Measurements from ENCODE around the gene POMGNT2.

POMGNT2 gene

GRCh38 chr3:43132193-43132592 is 26.3 kb upstream of the POMGNT2 start:
- no peaks in the 10 kb centered on the region for H3K36me3 ChIP-seq (ENCODE audit: control insufficient read depth in 1 of 2, insufficient read depth in 2 of 2, low read length in 2 of 2)
- no peaks in the 10 kb centered on the region for H3K27me3 ChIP-seq (ENCODE audit: low read depth, low read length)
- no peak overlapping the region for H3K4me3 ChIP-seq (ENCODE audit: low read depth in 1 of 2, low read length in 2 of 2)
- H3K9me3 ChIP-seq (ENCODE audit: control insufficient read depth in 1 of 2, low read length in 2 of 2) = peaks cover 0 to 5% of the 10 kb centered on the region in 2 donors
- H3K4me1 ChIP-seq (ENCODE audit: control insufficient read depth in 1 of 2, insufficient read depth in 2 of 2, low read length in 2 of 2) = no peaks in the 10 kb centered on the region
- H3K27ac ChIP-seq (ENCODE audit: low read length) = no peak overlapping the region

GRCh38 chr3:43128464-43128863 is 22.6 kb upstream of the POMGNT2 start:
- Histone ChIP-seq H3K36me3 (ENCODE audit: control insufficient read depth in 1 of 2, insufficient read depth in 2 of 2, low read length in 2 of 2) (no peaks in the 10 kb centered on the region), H3K27me3 (ENCODE audit: low read depth, low read length) (no peaks in the 10 kb centered on the region), H3K27ac (ENCODE audit: low read length) (no peak overlapping the region), H3K4me3 (ENCODE audit: low read depth in 1 of 2, low read length in 2 of 2) (no peak overlapping the region), H3K4me1 (ENCODE audit: control insufficient read depth in 1 of 2, insufficient read depth in 2 of 2, low read length in 2 of 2) (no peaks in the 10 kb centered on the region), H3K9me3 (ENCODE audit: control insufficient read depth in 1 of 2, low read length in 2 of 2) (peaks cover 0 to 2% of the 10 kb centered on the region in 2 donors)

- peaks cover 0 to 2% of the 10 kb centered on the region in 2 donors for H3K9me3 ChIP-seq (ENCODE audit: control insufficient read depth in 1 of 2, low read length in 2 of 2)
- no peak overlapping the region for H3K27ac ChIP-seq (ENCODE audit: low read length)
- no peaks in the 10 kb centered on the region for H3K4me1 ChIP-seq (ENCODE audit: control insufficient read depth in 1 of 2, insufficient read depth in 2 of 2, low read length in 2 of 2)
- no peak overlapping the region for H3K4me3 ChIP-seq (ENCODE audit: low read depth in 1 of 2, low read length in 2 of 2)
- no peaks in the 10 kb centered on the region for H3K27me3 ChIP-seq (ENCODE audit: low read depth, low read length)
- H3K36me3 ChIP-seq (ENCODE audit: control insufficient read depth in 1 of 2, insufficient read depth in 2 of 2, low read length in 2 of 2) = no peaks in the 10 kb centered on the region
Measured at GRCh38 chr3:43126536-43126935, 20.7 kb upstream of the POMGNT2 start.

GRCh38 chr3:43123895-43124294 is 18.0 kb upstream of the POMGNT2 start:
- no peak overlapping the region for H3K27ac ChIP-seq (ENCODE audit: low read length)
- no peaks in the 10 kb centered on the region for H3K4me1 ChIP-seq (ENCODE audit: control insufficient read depth in 1 of 2, insufficient read depth in 2 of 2, low read length in 2 of 2)
- peaks cover 0 to 2% of the 10 kb centered on the region in 2 donors for H3K9me3 ChIP-seq (ENCODE audit: control insufficient read depth in 1 of 2, low read length in 2 of 2)
- H3K27me3 ChIP-seq (ENCODE audit: low read depth, low read length) = no peaks in the 10 kb centered on the region
- H3K36me3 ChIP-seq (ENCODE audit: control insufficient read depth in 1 of 2, insufficient read depth in 2 of 2, low read length in 2 of 2) = no peaks in the 10 kb centered on the region
- H3K4me3 ChIP-seq (ENCODE audit: low read depth in 1 of 2, low read length in 2 of 2) = no peak overlapping the region

- Histone ChIP-seq H3K9me3 (ENCODE audit: control insufficient read depth in 1 of 2, low read length in 2 of 2) (peaks cover 0 to 2% of the 10 kb centered on the region in 2 donors), H3K4me1 (ENCODE audit: control insufficient read depth in 1 of 2, insufficient read depth in 2 of 2, low read length in 2 of 2) (no peaks in the 10 kb centered on the region), H3K36me3 (ENCODE audit: control insufficient read depth in 1 of 2, insufficient read depth in 2 of 2, low read length in 2 of 2) (no peaks in the 10 kb centered on the region), H3K27me3 (ENCODE audit: low read depth, low read length) (no peaks in the 10 kb centered on the region), H3K4me3 (ENCODE audit: low read depth in 1 of 2, low read length in 2 of 2) (no peak overlapping the region), H3K27ac (ENCODE audit: low read length) (no peak overlapping the region)
Measured at GRCh38 chr3:43120937-43121336, 15.1 kb upstream of the POMGNT2 start.

- no peaks in the 10 kb centered on the region for H3K27me3 ChIP-seq (ENCODE audit: low read depth, low read length)
- H3K4me3 ChIP-seq (ENCODE audit: low read depth in 1 of 2, low read length in 2 of 2) = no peak overlapping the region
- H3K27ac ChIP-seq (ENCODE audit: low read length) = no peak overlapping the region
- H3K9me3 ChIP-seq (ENCODE audit: control insufficient read depth in 1 of 2, low read length in 2 of 2) = no peaks in the 10 kb centered on the region
- no peaks in the 10 kb centered on the region for H3K4me1 ChIP-seq (ENCODE audit: control insufficient read depth in 1 of 2, insufficient read depth in 2 of 2, low read length in 2 of 2)
- H3K36me3 ChIP-seq (ENCODE audit: control insufficient read depth in 1 of 2, insufficient read depth in 2 of 2, low read length in 2 of 2) = no peaks in the 10 kb centered on the region
Measured at GRCh38 chr3:43117257-43117656, 11.4 kb upstream of the POMGNT2 start.

GRCh38 chr3:43113671-43114070 is 7.8 kb upstream of the POMGNT2 start:
- Histone ChIP-seq H3K36me3 (ENCODE audit: control insufficient read depth in 1 of 2, insufficient read depth in 2 of 2, low read length in 2 of 2) (no peaks in the 10 kb centered on the region), H3K27me3 (ENCODE audit: low read depth, low read length) (no peaks in the 10 kb centered on the region)

GRCh38 chr3:43106293-43106628 is 382 bp upstream of the POMGNT2 start:
- H3K9me3 ChIP-seq (ENCODE audit: control insufficient read depth in 1 of 2, low read length in 2 of 2) = no peaks in the 10 kb centered on the region
- H3K27me3 ChIP-seq (ENCODE audit: low read depth, low read length) = no peaks in the 10 kb centered on the region
- H3K4me1 ChIP-seq (ENCODE audit: control insufficient read depth in 1 of 2, insufficient read depth in 2 of 2, low read length in 2 of 2) = peaks cover 4 to 6% of the 10 kb centered on the region in 2 donors
- peak overlapping the region; percentile 70 to 72 for H3K4me3 ChIP-seq (ENCODE audit: low read depth in 1 of 2, low read length in 2 of 2)
- H3K27ac ChIP-seq (ENCODE audit: low read length) = no peak overlapping the region
- no peaks in the 10 kb centered on the region for H3K36me3 ChIP-seq (ENCODE audit: control insufficient read depth in 1 of 2, insufficient read depth in 2 of 2, low read length in 2 of 2)

More at GRCh38 chr3:43113671-43114070, 7.8 kb upstream of the POMGNT2 start:
- no peak overlapping the region for H3K4me3 ChIP-seq (ENCODE audit: low read depth in 1 of 2, low read length in 2 of 2)
- no peaks in the 10 kb centered on the region for H3K9me3 ChIP-seq (ENCODE audit: control insufficient read depth in 1 of 2, low read length in 2 of 2)
- no peak overlapping the region for H3K27ac ChIP-seq (ENCODE audit: low read length)
- no peaks in the 10 kb centered on the region for H3K4me1 ChIP-seq (ENCODE audit: control insufficient read depth in 1 of 2, insufficient read depth in 2 of 2, low read length in 2 of 2)

GRCh38 chr3:43104660-43105595 is 951 bp downstream of the POMGNT2 start:
- Histone ChIP-seq H3K36me3 (ENCODE audit: control insufficient read depth in 1 of 2, insufficient read depth in 2 of 2, low read length in 2 of 2) (no peaks in the 10 kb centered on the region), H3K9me3 (ENCODE audit: control insufficient read depth in 1 of 2, low read length in 2 of 2) (no peaks in the 10 kb centered on the region), H3K4me1 (ENCODE audit: control insufficient read depth in 1 of 2, insufficient read depth in 2 of 2, low read length in 2 of 2) (peaks cover 4 to 6% of the 10 kb centered on the region in 2 donors), H3K27me3 (ENCODE audit: low read depth, low read length) (no peaks in the 10 kb centered on the region), H3K27ac (ENCODE audit: low read length) (no peak overlapping the region), H3K4me3 (ENCODE audit: low read depth in 1 of 2, low read length in 2 of 2) (peak overlapping the region; percentile 24 to 70)

GRCh38 chr3:43104039-43104438 is 1.8 kb downstream of the POMGNT2 start:
- H3K4me1 ChIP-seq (ENCODE audit: control insufficient read depth in 1 of 2, insufficient read depth in 2 of 2, low read length in 2 of 2) = peaks cover 4 to 6% of the 10 kb centered on the region in 2 donors
- no peak overlapping the region for H3K4me3 ChIP-seq (ENCODE audit: low read depth in 1 of 2, low read length in 2 of 2)
- no peaks in the 10 kb centered on the region for H3K27me3 ChIP-seq (ENCODE audit: low read depth, low read length)
- H3K27ac ChIP-seq (ENCODE audit: low read length) = no peak overlapping the region
- no peaks in the 10 kb centered on the region for H3K36me3 ChIP-seq (ENCODE audit: control insufficient read depth in 1 of 2, insufficient read depth in 2 of 2, low read length in 2 of 2)
- no peaks in the 10 kb centered on the region for H3K9me3 ChIP-seq (ENCODE audit: control insufficient read depth in 1 of 2, low read length in 2 of 2)

- Histone ChIP-seq H3K4me3 (ENCODE audit: low read depth in 1 of 2, low read length in 2 of 2) (no peak overlapping the region), H3K9me3 (ENCODE audit: control insufficient read depth in 1 of 2, low read length in 2 of 2) (no peaks in the 10 kb centered on the region), H3K36me3 (ENCODE audit: control insufficient read depth in 1 of 2, insufficient read depth in 2 of 2, low read length in 2 of 2) (no peaks in the 10 kb centered on the region), H3K27me3 (ENCODE audit: low read depth, low read length) (no peaks in the 10 kb centered on the region), H3K27ac (ENCODE audit: low read length) (no peak overlapping the region), H3K4me1 (ENCODE audit: control insufficient read depth in 1 of 2, insufficient read depth in 2 of 2, low read length in 2 of 2) (peaks cover 4 to 6% of the 10 kb centered on the region in 2 donors)
Measured at GRCh38 chr3:43102773-43103480, 3.0 kb downstream of the POMGNT2 start.

All from muscle layer of duodenum (tissue), 2 donors.